ENCODE measurements around the gene OR10A3.

OR10A3 gene

DNA sequence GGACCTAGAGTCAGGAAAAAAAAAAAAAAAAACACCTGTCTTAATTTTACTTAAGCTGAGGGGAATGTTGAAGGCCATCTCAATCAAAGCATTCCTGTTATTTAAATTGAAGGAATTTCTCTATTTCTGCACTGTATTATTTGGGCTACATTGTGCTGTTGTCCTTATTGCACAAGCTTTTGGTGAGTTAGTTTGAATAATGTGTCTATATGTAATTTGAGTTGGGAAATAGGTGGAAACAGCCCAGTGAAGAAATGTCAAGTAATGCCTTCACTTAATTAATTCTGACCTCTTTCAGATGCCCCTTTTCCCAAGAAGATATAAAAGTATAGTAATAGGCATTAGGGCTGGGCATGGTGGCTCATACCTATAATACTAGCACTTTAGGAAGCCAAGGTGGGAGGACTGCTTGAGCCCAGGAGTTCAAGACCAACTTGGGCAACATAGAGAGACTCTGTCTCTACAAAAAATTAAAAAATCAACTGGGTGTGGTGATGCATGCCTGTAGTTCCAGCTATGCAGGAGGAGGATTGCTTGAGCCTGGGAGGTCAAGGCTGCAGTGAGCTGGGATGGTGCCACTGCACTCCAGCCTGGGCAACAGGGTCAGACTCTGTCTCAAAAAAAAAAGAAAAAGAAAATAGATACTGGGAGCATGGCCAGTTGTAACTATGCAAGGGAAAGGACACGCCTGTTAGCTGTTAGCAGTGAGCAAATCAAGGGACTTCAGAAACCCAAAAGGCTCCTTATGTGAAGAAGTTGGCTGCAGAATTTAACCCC is 45.3 kb downstream of the OR10A3 start:
- DNase-seq (ENCODE audit: low read depth): no peak
- no peak overlapping the region for H3K4me3 ChIP-seq (ENCODE audit: low read depth, low read length)
- TF ChIP-seq, protein P1, sequence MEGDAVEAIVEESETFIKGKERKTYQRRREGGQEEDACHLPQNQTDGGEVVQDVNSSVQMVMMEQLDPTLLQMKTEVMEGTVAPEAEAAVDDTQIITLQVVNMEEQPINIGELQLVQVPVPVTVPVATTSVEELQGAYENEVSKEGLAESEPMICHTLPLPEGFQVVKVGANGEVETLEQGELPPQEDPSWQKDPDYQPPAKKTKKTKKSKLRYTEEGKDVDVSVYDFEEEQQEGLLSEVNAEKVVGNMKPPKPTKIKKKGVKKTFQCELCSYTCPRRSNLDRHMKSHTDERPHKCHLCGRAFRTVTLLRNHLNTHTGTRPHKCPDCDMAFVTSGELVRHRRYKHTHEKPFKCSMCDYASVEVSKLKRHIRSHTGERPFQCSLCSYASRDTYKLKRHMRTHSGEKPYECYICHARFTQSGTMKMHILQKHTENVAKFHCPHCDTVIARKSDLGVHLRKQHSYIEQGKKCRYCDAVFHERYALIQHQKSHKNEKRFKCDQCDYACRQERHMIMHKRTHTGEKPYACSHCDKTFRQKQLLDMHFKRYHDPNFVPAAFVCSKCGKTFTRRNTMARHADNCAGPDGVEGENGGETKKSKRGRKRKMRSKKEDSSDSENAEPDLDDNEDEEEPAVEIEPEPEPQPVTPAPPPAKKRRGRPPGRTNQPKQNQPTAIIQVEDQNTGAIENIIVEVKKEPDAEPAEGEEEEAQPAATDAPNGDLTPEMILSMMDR (IDR thresholded peaks at IDR 0.05; ENCODE audit: control insufficient read depth, extremely low read depth, insufficient read depth): no peak

DNA sequence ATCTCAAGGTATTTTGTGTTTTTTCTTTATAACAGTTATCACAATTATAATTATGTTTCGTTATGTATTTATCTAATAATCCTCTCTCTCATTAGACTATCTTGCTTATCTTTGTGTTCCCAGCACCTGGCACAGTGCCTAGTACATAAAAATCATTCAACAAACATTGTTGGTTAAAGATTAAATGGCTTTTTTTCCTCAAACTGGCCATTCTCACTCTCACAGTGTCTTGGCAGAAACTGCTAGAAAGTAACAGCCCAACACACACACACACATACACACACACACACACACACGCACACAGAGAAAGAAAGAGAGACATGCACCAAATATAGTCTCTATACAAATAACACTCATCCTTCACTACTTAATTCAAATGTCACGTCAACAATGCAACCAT is 47.3 kb downstream of the OR10A3 start:
- no peak overlapping the region for H3K4me3 ChIP-seq (ENCODE audit: low read depth, low read length)
- TF ChIP-seq, protein P1 (IDR thresholded peaks at IDR 0.05; ENCODE audit: control insufficient read depth, extremely low read depth, insufficient read depth): no peak
- no peak for DNase-seq (ENCODE audit: low read depth)

DNA sequence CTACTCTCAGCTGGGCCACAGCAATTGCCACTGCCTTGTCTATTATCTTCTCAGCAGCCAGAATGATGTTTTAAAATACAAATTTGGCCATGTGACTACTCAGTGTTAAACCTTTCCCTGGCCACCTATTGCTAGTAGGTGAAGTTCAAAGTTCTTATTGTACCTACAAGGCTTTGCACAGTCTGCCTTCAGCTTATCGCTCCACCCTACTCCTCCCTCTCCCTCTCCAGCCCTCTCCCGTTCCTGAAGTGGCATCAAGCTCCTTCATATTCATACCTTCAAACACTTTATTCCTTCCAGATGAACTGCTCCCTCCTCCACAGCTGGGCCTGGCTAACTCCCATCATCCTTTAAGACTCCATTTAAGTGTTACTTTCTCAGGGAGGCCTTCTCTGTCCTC is 47.7 kb downstream of the OR10A3 start:
- TF ChIP-seq, protein P1 (IDR thresholded peaks at IDR 0.05; ENCODE audit: control insufficient read depth, extremely low read depth, insufficient read depth): no peak
- DNase-seq (ENCODE audit: low read depth): no peak
- no peak overlapping the region for H3K4me3 ChIP-seq (ENCODE audit: low read depth, low read length)

DNA sequence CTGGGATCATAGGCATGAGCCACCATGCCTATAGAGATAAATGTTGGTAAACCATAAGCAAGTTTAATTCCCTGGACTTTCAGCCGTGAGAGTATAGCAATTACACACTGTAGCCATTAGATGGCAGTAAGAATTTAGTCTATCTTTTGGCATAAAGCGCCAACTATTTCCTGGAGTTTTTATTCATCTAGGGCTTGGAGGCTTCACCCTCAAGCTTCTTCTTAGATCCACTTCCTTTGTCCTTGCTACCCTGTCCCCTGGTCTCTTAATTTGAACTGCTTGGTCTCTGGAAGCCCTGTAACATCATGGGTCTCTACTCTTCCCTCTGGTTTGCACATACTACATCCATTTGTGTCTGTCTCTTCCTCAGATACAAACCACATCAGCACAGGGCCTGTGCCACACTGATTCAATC is 48.7 kb downstream of the OR10A3 start:
- peak; percentile 26 for DNase-seq (ENCODE audit: low read depth)
- H3K4me3 ChIP-seq (ENCODE audit: low read depth, low read length): no peak overlapping the region
- TF ChIP-seq, protein P1 (IDR thresholded peaks at IDR 0.05; ENCODE audit: control insufficient read depth, extremely low read depth, insufficient read depth): peak; percentile 80

DNA sequence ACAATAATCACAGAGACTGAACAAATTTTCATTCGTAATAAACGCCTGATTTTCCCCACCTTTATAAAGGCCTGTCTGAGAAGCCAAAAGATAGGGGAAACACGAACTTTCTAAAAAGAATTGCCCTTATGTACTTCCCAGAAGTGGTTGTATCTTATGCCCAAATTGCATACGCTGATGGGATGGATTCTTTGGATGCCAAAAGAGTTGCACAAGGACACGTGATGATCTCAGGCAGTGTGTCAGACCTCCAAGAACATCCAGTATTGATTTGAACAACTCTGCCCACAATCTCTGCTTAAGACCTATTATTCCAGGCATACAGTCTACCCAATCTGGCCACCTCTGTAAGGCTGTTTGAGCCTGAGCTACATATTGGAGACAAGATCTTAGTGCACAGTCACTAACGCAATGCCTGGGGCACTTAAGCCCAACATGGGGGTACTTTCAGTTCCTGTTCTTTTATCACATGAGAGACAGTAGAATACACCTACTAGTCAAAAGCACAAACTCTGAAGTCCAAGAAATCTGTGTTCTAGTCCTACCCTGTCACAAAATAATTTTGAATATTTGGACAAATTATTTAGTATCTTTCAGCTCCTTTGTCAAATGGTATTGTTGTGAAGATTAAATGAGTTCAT is 49.3 kb downstream of the OR10A3 start:
- DNase-seq (ENCODE audit: low read depth): no peak
- TF ChIP-seq, protein P1 (IDR thresholded peaks at IDR 0.05; ENCODE audit: control insufficient read depth, extremely low read depth, insufficient read depth): no peak
- no peak overlapping the region for H3K4me3 ChIP-seq (ENCODE audit: low read depth, low read length)

DNA sequence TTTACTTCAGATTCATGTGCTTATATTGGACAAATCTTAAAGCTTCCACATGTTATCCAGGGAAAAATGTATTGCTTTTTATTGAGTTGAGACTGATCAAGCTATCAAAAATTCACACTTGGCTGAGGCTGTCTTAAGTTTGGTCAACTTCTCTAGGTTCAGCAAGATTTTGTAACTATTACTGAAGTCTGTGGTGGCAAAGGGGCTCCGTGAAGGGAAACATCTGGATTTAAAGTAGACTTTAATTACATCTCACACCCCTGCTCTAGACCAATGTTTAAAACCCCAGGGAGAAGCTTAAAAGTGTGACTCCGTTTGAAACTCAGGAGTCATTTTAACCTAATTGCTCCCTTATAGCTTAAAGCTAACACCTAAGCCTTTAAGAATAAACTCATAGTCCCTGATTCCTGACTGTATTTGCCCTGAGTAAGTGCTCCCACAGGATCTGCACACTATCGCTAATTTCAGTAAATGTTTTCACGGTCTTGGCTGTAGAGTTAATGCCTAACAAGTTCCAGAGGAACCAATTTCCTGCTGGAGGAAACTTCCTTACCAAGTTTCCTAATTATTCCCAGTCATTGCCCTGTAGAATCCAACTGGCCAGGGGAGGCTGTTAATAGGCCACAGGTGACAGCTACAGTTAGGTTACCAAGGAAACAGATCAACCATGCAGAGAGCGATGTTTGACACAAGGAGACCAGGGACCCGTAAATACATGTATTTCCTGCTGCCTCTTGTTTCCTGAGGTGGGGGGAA is 50.9 kb downstream of the OR10A3 start:
- DNase-seq (ENCODE audit: low read depth): no peak
- TF ChIP-seq, protein P1 (IDR thresholded peaks at IDR 0.05; ENCODE audit: control insufficient read depth, extremely low read depth, insufficient read depth): no peak

More for the DNA sequence above, 50.9 kb downstream of the OR10A3 start:
- H3K4me3 ChIP-seq (ENCODE audit: low read depth, low read length): no peak overlapping the region

Data from LNCaP clone FGC (cell line).